Fibroblast of the aortic adventitia (primary cell): ENCODE results near the gene NOSIP. TPM values are rescaled to one million over a fixed set of nuclear protein-coding genes. Genes with fewer than 3 reads are reported as not detected.

ENCODE experiments used
- DNase-seq: peaks from one replicate; pipeline ENCODE4 v3.0.0-alpha.2; 2010; ENCODE audit warnings: low read depth
- H3K4me3 ChIP-seq: 2 replicates; pipeline ENCODE4 v1.5.1; 2011; ENCODE audit warnings: low read depth, mild to moderate bottlenecking, control low read depth, low read length, moderate library complexity
- CTCF ChIP-seq: IDR thresholded peaks from 2 replicates; pipeline ENCODE4 v1.5.1; 2011; ENCODE audit warnings: mild to moderate bottlenecking, low read length, control low read depth, inconsistent platforms; ENCODE audit not compliant: insufficient read depth
- total RNA-seq: library from RNA; depleted of rRNA; stranded (reverse); fragments of >200 nt; gene quantifications from 2 replicates; pipeline ENCODE4 v1.2.3, GENCODE V29; 2012; ENCODE audit warnings: low replicate concordance

Gene NOSIP
- total RNA-seq, 1 donor, result 46.9 TPM

GRCh38 chr19:49583239-49583638 lies 2.9 kb upstream of the NOSIP start:
- no peak for DNase-seq
- no peak for TF ChIP-seq CTCF
- no peak overlapping the region for H3K4me3 ChIP-seq

GRCh38 chr19:49581007-49581508 lies 702 bp upstream of the NOSIP start, which contains the start of gene PRRG2:
TSS of gene PRRG2 (plus strand) at chr19:49581316. CDS start at chr19:49583220, 1,904 bp downstream.
- DNase-seq, result no peak
- H3K4me3 ChIP-seq, result peak within 1 kb of the TSS; percentile 97
- no peak for TF ChIP-seq CTCF

DNA sequence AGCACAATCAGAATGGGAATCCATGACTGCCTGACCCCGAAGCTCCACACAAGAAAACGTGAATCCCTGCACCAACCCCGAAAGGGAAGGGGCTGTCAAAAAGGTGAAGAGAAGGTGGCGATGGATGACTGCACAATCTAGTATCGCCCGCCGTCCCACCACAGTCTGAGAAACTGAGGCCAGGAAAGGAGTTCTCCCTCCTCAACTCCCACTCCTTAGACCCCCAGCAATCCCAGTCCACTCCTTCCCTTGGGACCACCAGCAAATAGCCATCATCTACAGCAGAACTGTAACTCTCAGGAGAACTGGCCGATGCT lies 451 bp downstream of the NOSIP start:
- TF ChIP-seq CTCF, result no peak
- H3K4me3 ChIP-seq, result peak overlapping the region; percentile 97
- no peak for DNase-seq

DNA sequence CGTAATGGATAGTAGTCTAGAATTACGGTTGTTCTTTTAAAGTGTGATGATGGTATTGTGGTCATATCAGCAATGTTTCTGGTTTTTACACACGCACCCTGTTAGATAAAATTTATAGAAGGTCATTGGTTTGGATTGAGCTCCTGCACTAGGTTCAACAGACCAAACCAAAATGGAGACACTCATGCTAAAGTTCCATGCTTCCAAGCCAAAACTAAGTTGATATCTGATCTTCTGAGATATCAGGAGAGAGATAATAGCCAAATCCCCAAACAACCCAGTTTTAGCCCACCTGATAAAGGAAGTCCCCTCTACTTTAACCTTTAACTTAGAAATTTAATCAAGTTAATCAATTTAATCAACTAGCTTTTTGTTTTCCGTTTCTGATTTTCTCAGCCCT lies 1.2 kb downstream of the NOSIP start:
- no peak for TF ChIP-seq CTCF
- peak overlapping the region; percentile 97 for H3K4me3 ChIP-seq
- DNase-seq, result no peak

- TF ChIP-seq CTCF, result no peak
- no peak overlapping the region for H3K4me3 ChIP-seq
- no peak for DNase-seq
Observed at GRCh38 chr19:49574206-49574755, 6.1 kb downstream of the NOSIP start.

DNA sequence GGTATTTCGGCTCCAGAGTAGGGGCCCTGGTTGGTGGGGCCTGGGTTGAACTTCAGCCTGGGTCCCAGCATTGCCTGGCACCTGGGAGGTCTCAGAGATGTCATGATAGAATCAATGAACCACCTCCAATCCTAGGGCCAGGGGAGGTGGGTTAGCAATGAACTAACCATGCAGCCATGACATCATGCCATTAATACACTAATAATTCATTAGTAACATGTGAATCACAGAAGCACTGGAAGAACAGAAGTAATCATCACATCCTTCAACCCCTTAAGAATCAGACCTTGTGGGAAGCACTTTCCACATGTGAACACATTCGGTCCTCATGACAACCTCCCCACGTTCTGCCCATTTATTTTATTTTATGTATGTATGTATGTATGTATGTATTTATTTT lies 6.9 kb downstream of the NOSIP start:
- no peak for DNase-seq
- H3K4me3 ChIP-seq, result no peak overlapping the region
- TF ChIP-seq CTCF, result no peak

DNA sequence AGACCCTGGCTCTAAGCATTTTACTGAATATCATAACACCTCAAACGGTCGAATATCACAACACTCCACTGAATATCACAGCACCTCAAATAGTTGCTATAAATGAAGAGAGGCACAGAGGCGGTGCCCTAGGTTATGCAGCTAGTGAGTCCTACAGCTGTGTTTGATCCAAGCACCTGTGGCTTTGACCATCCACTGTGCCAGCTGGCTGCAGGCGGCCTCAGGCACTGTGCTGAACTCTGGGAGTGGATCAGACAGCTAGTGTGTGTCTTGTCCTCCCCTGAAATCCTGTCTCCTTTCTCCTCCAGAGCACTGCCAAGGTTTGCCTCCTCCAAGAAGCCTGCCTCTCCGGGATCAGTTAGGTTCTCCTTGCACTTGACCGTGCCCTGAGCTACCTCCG lies 7.3 kb downstream of the NOSIP start:
- no peak for DNase-seq
- TF ChIP-seq CTCF, result no peak
- H3K4me3 ChIP-seq, result no peak overlapping the region
